AG08396 (cell line): ENCODE results near the gene KIF1A.
"Not testable (repeated sequence)": the region's sequence is repeated elsewhere in the genome, so short reads cannot be mapped to it uniquely, and the experiment has no call there.

Experiments used
- DNase-seq: peaks from one replicate; pipeline ENCODE4 v3.0.0; 2012; ENCODE audit warnings: low spot score, mixed read lengths

The KIF1A gene

GRCh38 chr2:240787521-240788472 lies 32.2 kb downstream of the KIF1A start:
- no peak for DNase-seq

- DNase-seq = no peak
Observed at GRCh38 chr2:240786871-240787311, 33.1 kb downstream of the KIF1A start.

DNA sequence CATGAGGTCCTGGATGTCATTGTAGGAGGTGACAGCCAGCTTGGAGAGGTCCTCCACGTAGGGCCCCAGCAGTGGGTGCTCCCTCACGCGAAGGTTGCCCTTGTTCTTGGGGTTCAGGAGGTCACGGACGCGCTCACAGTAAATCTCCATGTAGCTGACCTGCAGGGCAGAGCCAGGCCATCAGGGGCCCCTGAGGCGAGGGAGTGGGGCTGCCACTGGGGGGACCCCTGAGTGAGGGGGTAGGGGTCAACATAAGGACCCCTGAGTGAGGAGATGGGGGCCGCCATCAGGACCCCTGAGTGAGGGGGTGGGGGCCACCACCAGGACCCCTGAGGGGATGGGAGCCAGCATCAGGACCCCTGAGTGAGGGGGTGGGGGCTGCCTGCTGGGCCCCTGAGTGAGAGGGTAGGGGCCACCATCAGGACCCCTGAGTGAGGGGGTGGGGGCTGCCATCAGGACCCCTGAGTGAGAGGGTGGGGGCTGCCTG lies 33.6 kb downstream of the KIF1A start:
- no peak for DNase-seq

GRCh38 chr2:240785424-240786335 lies 34.3 kb downstream of the KIF1A start:
- no peak for DNase-seq

GRCh38 chr2:240784629-240785423 lies 35.2 kb downstream of the KIF1A start:
- no peak for DNase-seq

GRCh38 chr2:240783819-240784621 lies 36.0 kb downstream of the KIF1A start:
- no peak for DNase-seq

DNA sequence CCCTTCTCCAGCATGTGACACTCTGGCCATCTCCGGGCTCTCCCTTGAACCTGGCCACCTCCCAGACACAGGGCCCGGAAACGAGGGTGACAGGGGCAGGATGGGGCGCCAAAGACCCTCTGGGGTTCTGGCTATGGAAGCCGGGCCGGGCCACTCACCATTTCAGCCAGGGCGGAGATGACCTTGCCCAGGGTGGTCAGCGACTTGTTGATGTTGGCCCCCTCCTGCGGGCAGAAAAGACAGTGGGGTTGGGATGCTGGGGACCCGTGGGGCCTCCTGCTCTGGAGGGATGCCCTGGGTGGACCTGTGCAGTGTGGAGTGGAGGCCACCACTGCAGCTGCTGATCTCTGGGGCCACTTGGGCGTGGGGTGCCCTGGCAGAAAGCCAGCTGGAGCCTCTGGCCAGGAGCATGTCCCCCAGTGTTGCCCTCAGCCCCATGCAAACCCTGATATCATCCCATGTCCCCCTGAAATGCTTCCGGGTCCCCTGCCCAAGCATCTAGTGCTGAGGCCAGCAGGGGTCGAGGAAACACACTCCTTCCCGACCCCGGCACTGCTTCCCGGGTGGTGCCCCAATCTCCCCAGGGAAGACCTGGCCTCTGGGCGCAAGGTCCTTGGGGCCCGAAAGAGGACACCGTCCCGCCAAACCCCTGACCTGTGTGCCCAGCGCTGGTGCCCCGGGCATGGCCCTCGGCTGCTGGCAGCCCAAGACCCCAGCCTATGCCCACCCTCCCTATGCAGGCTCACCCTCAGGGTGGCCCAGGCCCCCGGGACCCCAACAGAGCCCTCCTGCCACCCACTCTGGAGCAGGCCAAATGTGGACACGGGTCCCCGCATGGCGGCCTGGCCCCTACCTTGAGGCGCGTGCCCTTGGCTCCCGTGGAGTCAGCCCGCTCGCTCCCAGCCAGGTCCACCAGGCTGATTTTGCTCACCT lies 36.9 kb downstream of the KIF1A start:
- no peak for DNase-seq

GRCh38 chr2:240782221-240782885 lies 37.7 kb downstream of the KIF1A start:
- DNase-seq = no peak

- DNase-seq = no peak
Observed at GRCh38 chr2:240781471-240782220, 38.4 kb downstream of the KIF1A start.

DNA sequence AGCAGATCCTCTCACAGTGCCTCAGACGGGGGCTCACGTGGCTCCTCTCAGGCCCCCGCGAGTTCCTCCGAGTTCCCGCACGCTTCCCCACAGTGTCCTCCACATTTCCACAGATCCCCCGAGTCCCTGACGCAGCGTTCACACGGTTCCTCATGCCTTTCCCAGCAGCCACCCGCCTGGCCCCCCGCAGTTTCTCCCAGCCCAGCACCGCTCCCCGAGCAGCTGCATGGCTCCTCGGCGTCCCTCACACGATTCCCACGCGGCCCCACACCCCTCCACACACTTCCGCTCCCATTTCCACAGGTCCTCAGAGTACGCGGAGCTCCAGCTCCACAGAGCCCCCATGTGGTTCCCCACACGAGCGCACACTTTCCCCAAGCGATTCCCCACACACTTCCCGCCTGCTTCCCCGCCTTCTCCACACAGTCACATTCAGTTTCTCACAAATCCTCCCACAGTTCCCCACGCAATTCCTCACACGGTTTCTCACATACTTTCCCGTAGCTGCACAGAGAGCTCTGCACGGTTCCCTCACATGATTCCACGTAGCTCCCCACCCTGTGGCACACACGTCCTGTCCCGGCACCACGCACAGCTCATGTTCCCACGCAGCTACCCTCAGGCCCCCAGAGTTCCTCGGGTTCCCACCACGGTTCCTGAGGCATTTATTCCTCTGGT lies 39.9 kb downstream of the KIF1A start:
- DNase-seq = no peak

DNA sequence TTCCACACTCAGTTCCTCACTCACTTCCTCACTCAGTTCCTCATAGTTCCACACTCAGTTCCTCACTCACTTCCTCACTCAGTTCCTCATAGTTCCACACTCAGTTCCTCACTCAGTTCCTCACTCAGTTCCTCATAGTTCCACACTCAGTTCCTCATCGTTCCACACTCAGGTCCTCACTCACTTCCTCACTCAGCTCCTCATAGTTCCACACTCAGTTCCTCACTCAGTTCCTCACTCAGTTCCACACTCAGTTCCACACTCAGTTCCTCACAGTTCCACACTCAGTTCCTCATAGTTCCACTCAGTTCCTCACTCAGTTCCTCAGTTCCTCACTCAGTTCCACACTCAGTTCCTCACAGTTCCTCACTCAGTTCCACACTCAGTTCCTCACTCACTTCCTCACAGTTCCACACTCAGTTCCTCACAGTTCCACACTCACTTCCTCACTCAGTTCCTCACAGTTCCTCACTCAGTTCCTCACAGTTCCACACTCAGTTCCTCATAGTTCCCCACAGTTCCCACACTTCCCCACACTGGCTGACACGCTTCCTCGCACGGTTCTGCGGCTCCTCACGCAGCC lies 40.7 kb downstream of the KIF1A start:
- not testable (repeated sequence) for DNase-seq

GRCh38 chr2:240778426-240778825 lies 41.6 kb downstream of the KIF1A start:
- DNase-seq = no peak

DNA sequence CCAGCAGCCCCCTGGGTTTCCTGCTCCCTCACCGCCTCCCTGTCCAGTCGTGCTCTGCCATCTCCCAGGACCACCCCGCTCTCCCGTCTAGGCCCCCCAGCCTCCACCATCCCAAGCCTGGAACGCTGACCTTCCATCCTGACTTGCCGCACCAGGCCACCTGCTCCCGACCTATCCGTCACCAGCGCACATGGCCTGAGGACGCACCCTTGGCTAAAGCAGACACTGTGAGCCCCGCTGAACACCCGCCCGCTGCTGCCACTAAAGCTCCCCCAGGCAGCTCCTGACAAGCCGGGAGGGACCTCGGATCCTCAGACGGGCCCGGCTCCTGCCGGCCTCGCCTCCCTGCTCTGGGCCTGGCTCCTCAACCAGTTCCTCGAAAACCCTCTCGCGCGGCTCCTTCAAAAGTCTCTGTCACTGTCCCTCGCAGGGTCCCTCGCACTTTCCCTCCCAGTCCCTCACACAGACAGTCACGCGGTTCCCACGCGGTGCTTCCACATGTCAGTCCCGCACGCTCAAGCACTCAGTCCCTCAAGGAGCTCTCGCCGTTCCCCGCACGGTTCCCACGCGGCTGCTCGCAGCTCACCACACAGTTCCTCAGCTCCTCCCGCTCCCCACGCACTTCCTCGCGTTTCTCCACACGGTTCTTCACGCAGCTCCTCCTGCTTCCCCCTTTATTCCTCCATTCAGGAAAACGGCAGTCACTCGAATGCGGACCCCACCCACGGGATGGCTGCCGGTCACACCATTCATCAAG lies 42.4 kb downstream of the KIF1A start:
- no peak for DNase-seq

DNA sequence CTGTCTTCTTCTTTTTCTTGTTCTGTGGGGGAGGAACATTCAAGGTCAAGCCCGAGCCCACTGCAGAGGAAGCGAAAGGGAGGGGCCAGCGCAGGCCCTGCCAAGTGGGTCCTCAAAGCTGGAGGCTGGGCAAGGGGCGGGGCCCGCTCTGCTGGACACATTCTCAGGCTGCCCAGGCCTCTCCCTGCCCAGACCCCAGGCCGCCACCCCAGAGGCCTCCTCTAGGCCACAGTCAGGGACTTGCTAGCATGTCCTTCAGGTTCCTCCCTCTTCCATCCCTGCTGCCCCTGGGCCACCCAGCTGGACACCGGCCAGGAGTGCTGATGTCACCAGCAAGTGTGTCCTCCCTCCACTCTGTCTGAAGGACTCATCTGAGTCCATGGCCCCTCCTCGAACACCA lies 44.1 kb downstream of the KIF1A start:
- no peak for DNase-seq

DNA sequence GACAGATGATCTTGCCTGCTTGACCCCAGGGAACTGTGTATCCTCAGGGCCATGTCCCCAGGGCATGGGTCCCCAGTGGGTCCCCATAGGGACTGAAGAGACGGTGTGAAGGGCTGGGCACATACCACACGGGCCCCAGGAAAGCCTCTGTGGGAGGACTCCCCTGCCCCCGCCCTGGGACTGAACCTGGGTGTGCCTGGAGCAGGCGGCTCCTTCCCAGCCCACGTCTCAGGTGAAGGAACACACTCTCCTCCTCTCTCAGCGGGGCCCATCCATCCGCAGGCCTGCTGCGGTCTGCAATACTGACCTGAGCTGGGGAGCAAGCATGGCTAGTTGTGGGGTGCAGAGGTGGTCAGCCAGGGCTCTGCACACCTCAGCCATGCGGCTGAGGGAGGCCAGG lies 45.2 kb downstream of the KIF1A start:
- DNase-seq = no peak

DNA sequence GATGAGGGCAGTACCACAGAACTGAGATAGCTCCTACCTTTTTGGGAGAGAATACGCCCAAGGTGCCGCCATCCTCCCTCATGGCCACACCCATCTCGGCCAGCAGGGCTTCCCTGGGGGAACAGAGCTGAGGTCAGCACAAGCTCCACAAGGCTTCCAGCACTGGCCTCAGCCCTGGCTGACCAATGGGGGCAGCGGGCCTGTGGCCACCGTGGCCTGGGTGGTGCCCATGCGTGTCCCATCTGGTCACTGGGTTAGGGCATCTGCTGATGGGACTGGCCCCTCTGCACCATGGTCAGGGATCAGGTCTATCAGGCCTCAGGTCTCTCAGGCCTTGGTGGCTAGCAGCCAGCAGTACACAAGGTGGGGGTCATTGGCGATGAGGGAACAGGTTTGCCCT lies 50.9 kb downstream of the KIF1A start:
- no peak for DNase-seq

DNA sequence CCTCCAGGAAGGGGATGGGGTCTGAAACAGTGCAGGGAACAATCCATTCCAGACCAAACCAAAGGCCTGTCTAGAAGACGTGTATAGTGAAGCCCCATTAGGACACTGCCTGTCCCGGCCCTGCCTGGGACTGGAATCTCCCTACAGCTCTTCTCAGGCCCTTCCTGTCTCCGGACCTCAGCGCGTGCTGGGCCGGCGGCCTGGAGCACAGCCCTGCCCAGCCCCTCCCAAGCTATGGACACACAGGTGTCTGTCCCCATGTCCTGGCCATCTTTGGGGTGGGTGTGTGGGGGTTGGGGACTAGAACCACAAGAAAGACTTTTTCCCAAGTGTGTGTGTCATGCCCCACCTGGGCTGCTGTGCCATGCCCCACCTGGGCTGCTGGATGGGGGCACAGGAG lies 51.8 kb downstream of the KIF1A start:
- DNase-seq = no peak
